ENCODE results near the gene NAP1L3. TPM values are rescaled to one million over a fixed set of nuclear protein-coding genes. Genes with fewer than 3 reads are reported as not detected.

NAP1L3 gene
- 0.76 and 2.1 TPM in 2 replicates for total RNA-seq

GRCh38 chrX:93673056-93673868 is at the start of gene NAP1L3:
Gene NAP1L3 (minus strand): TSS chrX:93673578. CDS start chrX:93673304, 274 bp downstream.

GRCh38 chrX:93673869-93674271 is 492 bp upstream of the NAP1L3 start, which contains the start of gene FAM133A:
Gene FAM133A (plus strand): TSS chrX:93674206. CDS start chrX:93709420, 35,214 bp downstream.

Other genes starting within 250 kb of the NAP1L3 start
- not detected in 2 replicates for gene FAM133A, start 628 bp upstream of the NAP1L3 start, total RNA-seq